ENCODE measurements around the gene EML6.

Gene EML6

GRCh38 chr2:54948120-54948519 lies 224.7 kb downstream of the EML6 start:
- no peaks in the 10 kb centered on the region for H3K9me3 ChIP-seq (ENCODE audit: low read depth, low read length)
- no peak overlapping the region for H3K9ac ChIP-seq (ENCODE audit: insufficient read length)
- no peak for DNase-seq (ENCODE audit: low read depth, low spot score)
- H3K36me3 ChIP-seq (ENCODE audit: insufficient read depth, low read length), result no peaks in the 10 kb centered on the region
- H3K4me3 ChIP-seq, result no peak overlapping the region
- H3K27ac ChIP-seq, result no peak overlapping the region
- TF ChIP-seq FOXP2 (optimal IDR thresholded peaks at IDR 0.05; ENCODE audit: control extremely low read depth, extremely low read length, insufficient read depth) (no peak), POLR2AphosphoS5 (IDR thresholded peaks at IDR 0.05; ENCODE audit: borderline replicate concordance, low read depth, low read length) (no peak), EZH2 (IDR thresholded peaks at IDR 0.05) (no peak)

- TF ChIP-seq POLR2AphosphoS5 (IDR thresholded peaks at IDR 0.05; ENCODE audit: borderline replicate concordance, low read depth, low read length), result no peak
- TF ChIP-seq EZH2 (IDR thresholded peaks at IDR 0.05), result no peak
- no peak for TF ChIP-seq FOXP2 (optimal IDR thresholded peaks at IDR 0.05; ENCODE audit: control extremely low read depth, extremely low read length, insufficient read depth)
- Histone ChIP-seq H3K36me3 (ENCODE audit: insufficient read depth, low read length) (no peaks in the 10 kb centered on the region), H3K9me3 (ENCODE audit: low read depth, low read length) (no peaks in the 10 kb centered on the region), H3K27ac (no peak overlapping the region), H3K9ac (ENCODE audit: insufficient read length) (no peak overlapping the region), H3K4me3 (no peak overlapping the region)
- no peak for DNase-seq (ENCODE audit: low read depth, low spot score)
Measured at GRCh38 chr2:54949431-54949830, 226.0 kb downstream of the EML6 start.

GRCh38 chr2:54950811-54951210 lies 227.3 kb downstream of the EML6 start:
- TF ChIP-seq EZH2 (IDR thresholded peaks at IDR 0.05) (no peak), FOXP2 (optimal IDR thresholded peaks at IDR 0.05; ENCODE audit: control extremely low read depth, extremely low read length, insufficient read depth) (no peak), POLR2AphosphoS5 (IDR thresholded peaks at IDR 0.05; ENCODE audit: borderline replicate concordance, low read depth, low read length) (no peak)
- H3K9me3 ChIP-seq (ENCODE audit: low read depth, low read length), result no peaks in the 10 kb centered on the region
- H3K27ac ChIP-seq, result no peak overlapping the region
- no peak overlapping the region for H3K4me3 ChIP-seq
- no peaks in the 10 kb centered on the region for H3K36me3 ChIP-seq (ENCODE audit: insufficient read depth, low read length)
- H3K9ac ChIP-seq (ENCODE audit: insufficient read length), result no peak overlapping the region
- DNase-seq (ENCODE audit: low read depth, low spot score), result no peak

- no peaks in the 10 kb centered on the region for H3K9me3 ChIP-seq (ENCODE audit: low read depth, low read length)
- H3K36me3 ChIP-seq (ENCODE audit: insufficient read depth, low read length), result no peaks in the 10 kb centered on the region
- no peak overlapping the region for H3K27ac ChIP-seq
- TF ChIP-seq POLR2AphosphoS5 (IDR thresholded peaks at IDR 0.05; ENCODE audit: borderline replicate concordance, low read depth, low read length), result no peak
- no peak for TF ChIP-seq EZH2 (IDR thresholded peaks at IDR 0.05)
- TF ChIP-seq FOXP2 (optimal IDR thresholded peaks at IDR 0.05; ENCODE audit: control extremely low read depth, extremely low read length, insufficient read depth), result no peak
- H3K4me3 ChIP-seq, result no peak overlapping the region
- H3K9ac ChIP-seq (ENCODE audit: insufficient read length), result no peak overlapping the region
- no peak for DNase-seq (ENCODE audit: low read depth, low spot score)
Measured at GRCh38 chr2:54952425-54952824, 229.0 kb downstream of the EML6 start.

GRCh38 chr2:54952978-54953456 lies 229.6 kb downstream of the EML6 start:
- Histone ChIP-seq H3K4me3 (no peak overlapping the region), H3K36me3 (ENCODE audit: insufficient read depth, low read length) (no peaks in the 10 kb centered on the region), H3K27ac (no peak overlapping the region), H3K9ac (ENCODE audit: insufficient read length) (no peak overlapping the region), H3K9me3 (ENCODE audit: low read depth, low read length) (no peaks in the 10 kb centered on the region)
- DNase-seq (ENCODE audit: low read depth, low spot score), result no peak
- no peak for TF ChIP-seq FOXP2 (optimal IDR thresholded peaks at IDR 0.05; ENCODE audit: control extremely low read depth, extremely low read length, insufficient read depth)
- TF ChIP-seq EZH2 (IDR thresholded peaks at IDR 0.05), result no peak
- TF ChIP-seq POLR2AphosphoS5 (IDR thresholded peaks at IDR 0.05; ENCODE audit: borderline replicate concordance, low read depth, low read length), result no peak

GRCh38 chr2:54954158-54954557 lies 230.7 kb downstream of the EML6 start:
- Histone ChIP-seq H3K36me3 (ENCODE audit: insufficient read depth, low read length) (no peaks in the 10 kb centered on the region), H3K4me3 (no peak overlapping the region), H3K9ac (ENCODE audit: insufficient read length) (no peak overlapping the region), H3K9me3 (ENCODE audit: low read depth, low read length) (no peaks in the 10 kb centered on the region), H3K27ac (no peak overlapping the region)
- TF ChIP-seq POLR2AphosphoS5 (IDR thresholded peaks at IDR 0.05; ENCODE audit: borderline replicate concordance, low read depth, low read length) (no peak), FOXP2 (optimal IDR thresholded peaks at IDR 0.05; ENCODE audit: control extremely low read depth, extremely low read length, insufficient read depth) (no peak), EZH2 (IDR thresholded peaks at IDR 0.05) (no peak)
- DNase-seq (ENCODE audit: low read depth, low spot score), result no peak

GRCh38 chr2:54954705-54955357 lies 231.4 kb downstream of the EML6 start:
- H3K9ac ChIP-seq (ENCODE audit: insufficient read length), result no peak overlapping the region
- H3K4me3 ChIP-seq, result no peak overlapping the region
- H3K36me3 ChIP-seq (ENCODE audit: insufficient read depth, low read length), result no peaks in the 10 kb centered on the region
- no peaks in the 10 kb centered on the region for H3K9me3 ChIP-seq (ENCODE audit: low read depth, low read length)
- TF ChIP-seq POLR2AphosphoS5 (IDR thresholded peaks at IDR 0.05; ENCODE audit: borderline replicate concordance, low read depth, low read length) (no peak), FOXP2 (optimal IDR thresholded peaks at IDR 0.05; ENCODE audit: control extremely low read depth, extremely low read length, insufficient read depth) (no peak), EZH2 (IDR thresholded peaks at IDR 0.05) (no peak)
- no peak overlapping the region for H3K27ac ChIP-seq
- DNase-seq (ENCODE audit: low read depth, low spot score), result no peak

GRCh38 chr2:54955358-54956110 lies 232.1 kb downstream of the EML6 start:
- DNase-seq (ENCODE audit: low read depth, low spot score), result no peak
- Histone ChIP-seq H3K9me3 (ENCODE audit: low read depth, low read length) (no peaks in the 10 kb centered on the region), H3K27ac (no peak overlapping the region), H3K4me3 (no peak overlapping the region), H3K9ac (ENCODE audit: insufficient read length) (no peak overlapping the region), H3K36me3 (ENCODE audit: insufficient read depth, low read length) (no peaks in the 10 kb centered on the region)
- no peak for TF ChIP-seq EZH2 (IDR thresholded peaks at IDR 0.05)

All from SK-N-MC (cell line).